Measurements from ENCODE around the gene AP3S2. TPM values are rescaled to one million over a fixed set of nuclear protein-coding genes. Genes with fewer than 3 reads are reported as not detected.
"Not testable (repeated sequence)": the region's sequence is repeated elsewhere in the genome, so short reads cannot be mapped to it uniquely, and the experiment has no call there.

Gene AP3S2
- total RNA-seq, 2 donors from 2014 or later, result 32.3 to 57.6 TPM

GRCh38 chr15:89875741-89876140, 18.1 kb downstream of the AP3S2 start:
- Histone ChIP-seq H3K36me3 (replicated peaks in 1 of 2; ENCODE audit: insufficient read depth in 1 of 2, low read depth in 2 of 2) (peaks cover 0 to 8% of the 10 kb centered on the region in 2 donors), H3K27ac (peak overlapping the region in 2 of 4 donors; percentile 6 to 10), H3K4me1 (peaks cover 38% of the 10 kb centered on the region), H3K9me3 (no peaks in the 10 kb centered on the region), H3K27me3 (no peaks in the 10 kb centered on the region), H3K4me3 (no peak overlapping the region)
- TF ChIP-seq CTCF (IDR thresholded peaks at IDR 0.05) (no peak), POLR2A (IDR thresholded peaks at IDR 0.05) (no peak)
- no peak for ATAC-seq
- 91% methylated on average over 6 of the region's 6 CpGs for WGBS, 2 donors
- no peak for DNase-seq
- intact Hi-C loops (cut with DNase I), result loop anchor here (5.0 kb wide), 1 partner anchor 113 kb away; no protein-coding TSS in a partner anchor

- ATAC-seq, result peak; percentile 88
- no peaks in the 10 kb centered on the region for H3K27me3 ChIP-seq
- DNase-seq, result peak; percentile 87 to 93 (median 88)
- H3K9me3 ChIP-seq, result no peaks in the 10 kb centered on the region
- H3K4me1 ChIP-seq, result peaks cover 45% of the 10 kb centered on the region
- peaks cover 0 to 8% of the 10 kb centered on the region in 2 donors for H3K36me3 ChIP-seq (replicated peaks in 1 of 2; ENCODE audit: insufficient read depth in 1 of 2, low read depth in 2 of 2)
- WGBS, 2 donors, result 10 to 13% methylated on average over 10 of the region's 10 CpGs
- peak; percentile 79 to 94 (median 93) for TF ChIP-seq CTCF (IDR thresholded peaks at IDR 0.05)
- no peak for TF ChIP-seq POLR2A (IDR thresholded peaks at IDR 0.05)
- H3K4me3 ChIP-seq, result no peak overlapping the region
- H3K27ac ChIP-seq, result peak overlapping the region in 3 of 4 donors; percentile 6 to 54 (median 38)
- intact Hi-C loops (cut with DNase I), result loop anchor here (5.0 kb wide), 1 partner anchor 113 kb away; no protein-coding TSS in a partner anchor
Measured at GRCh38 chr15:89874926-89875564, 18.7 kb downstream of the AP3S2 start.

GRCh38 chr15:89870688-89871288, 23.0 kb downstream of the AP3S2 start:
- Histone ChIP-seq H3K36me3 (replicated peaks in 1 of 2; ENCODE audit: insufficient read depth in 1 of 2, low read depth in 2 of 2) (peaks cover 0 to 1% of the 10 kb centered on the region in 2 donors), H3K4me1 (peaks cover 62% of the 10 kb centered on the region), H3K9me3 (no peaks in the 10 kb centered on the region), H3K4me3 (no peak overlapping the region), H3K27ac (peak overlapping the region; percentile 9 to 50 (median 42)), H3K27me3 (no peaks in the 10 kb centered on the region)
- no peak for TF ChIP-seq POLR2A (IDR thresholded peaks at IDR 0.05)
- TF ChIP-seq CTCF (IDR thresholded peaks at IDR 0.05), result no peak
- intact Hi-C loops (cut with DNase I), result no loop called here
- ATAC-seq (peak; percentile 47), DNase-seq (peak in 2 of 4 donors; percentile 30 to 38)
- WGBS, 2 donors, result 47 to 52% methylated on average over 4 of the region's 4 CpGs

GRCh38 chr15:89870006-89870405, 23.8 kb downstream of the AP3S2 start:
- no peaks in the 10 kb centered on the region for H3K9me3 ChIP-seq
- peak overlapping the region in 3 of 4 donors; percentile 40 to 50 (median 45) for H3K27ac ChIP-seq
- H3K4me3 ChIP-seq, result no peak overlapping the region
- WGBS, 2 donors, result 93% methylated on average over 5 of the region's 5 CpGs
- peaks cover 66% of the 10 kb centered on the region for H3K4me1 ChIP-seq
- no peaks in the 10 kb centered on the region for H3K27me3 ChIP-seq
- TF ChIP-seq POLR2A (IDR thresholded peaks at IDR 0.05), result no peak
- no peak for TF ChIP-seq CTCF (IDR thresholded peaks at IDR 0.05)
- DNase-seq (no peak), ATAC-seq (no peak)
- intact Hi-C loops (cut with DNase I), result no loop called here
- H3K36me3 ChIP-seq (replicated peaks in 1 of 2; ENCODE audit: insufficient read depth in 1 of 2, low read depth in 2 of 2), result no peaks in the 10 kb centered on the region

GRCh38 chr15:89869490-89869889, 24.3 kb downstream of the AP3S2 start:
- H3K36me3 ChIP-seq (replicated peaks in 1 of 2; ENCODE audit: insufficient read depth in 1 of 2, low read depth in 2 of 2); intact Hi-C loops (cut with DNase I); H3K27me3 ChIP-seq; ATAC-seq; H3K4me3 ChIP-seq; DNase-seq; H3K9me3 ChIP-seq: not testable (repeated sequence)
- H3K27ac ChIP-seq, result peak overlapping the region in 2 of 4 donors; percentile 40 to 50
- H3K4me1 ChIP-seq, result peaks cover 67% of the 10 kb centered on the region
- WGBS, 2 donors, result 93 to 95% methylated on average over 9 of the region's 9 CpGs
